SKM-1 treated with dmso at 0.1 percent for 144 hours (cell line): ENCODE results near the gene DLG2.
"Not testable (repeated sequence)": the region's sequence is repeated elsewhere in the genome, so short reads cannot be mapped to it uniquely, and the experiment has no call there.

Experiments
- DNase-seq: peaks from one replicate; lab custom pipeline; 2025; ENCODE audit not compliant: unreplicated experiment; lab: John Stamatoyannopoulos, UW

The DLG2 gene

DNA sequence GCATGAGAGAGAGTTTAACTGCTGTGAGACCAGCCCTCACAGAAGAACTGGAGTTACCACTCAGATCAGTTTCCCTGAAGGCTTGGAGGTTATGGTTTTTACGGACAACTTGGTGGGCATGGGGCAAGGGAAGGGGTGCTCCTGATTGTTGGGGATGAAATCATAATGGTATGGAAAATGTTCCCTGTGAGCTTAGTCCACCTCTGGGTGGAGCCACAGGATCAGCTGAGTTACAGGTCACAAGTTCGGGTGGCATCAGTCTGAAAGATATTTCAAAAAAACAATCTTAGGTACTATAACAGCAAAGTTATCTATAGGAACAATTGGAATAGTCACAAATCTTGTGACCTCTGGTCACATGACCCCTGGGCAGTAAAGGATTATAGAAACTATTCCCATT, 162.9 kb downstream of the DLG2 start:
- DNase-seq = no peak

DNA sequence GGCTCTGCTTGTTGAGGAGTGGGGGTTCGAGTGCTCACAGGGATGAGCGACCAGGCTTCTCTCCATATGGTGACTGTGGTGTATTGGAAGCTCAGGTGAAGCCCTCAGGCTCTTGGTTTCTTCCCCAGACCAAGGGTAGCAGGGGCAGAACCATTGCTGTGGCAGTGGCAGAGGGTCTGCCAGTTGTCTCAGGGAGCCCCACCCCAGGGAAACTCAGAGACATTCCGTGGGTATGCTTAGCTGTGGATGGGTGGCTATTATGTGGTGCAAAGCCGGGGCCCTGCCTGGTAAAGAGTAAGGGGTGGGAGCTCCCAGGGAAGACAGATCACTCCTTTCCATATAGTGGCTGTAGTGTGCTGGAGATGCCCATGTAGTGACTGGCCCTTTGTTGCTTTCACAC, 167.8 kb downstream of the DLG2 start:
- no peak for DNase-seq

DNA sequence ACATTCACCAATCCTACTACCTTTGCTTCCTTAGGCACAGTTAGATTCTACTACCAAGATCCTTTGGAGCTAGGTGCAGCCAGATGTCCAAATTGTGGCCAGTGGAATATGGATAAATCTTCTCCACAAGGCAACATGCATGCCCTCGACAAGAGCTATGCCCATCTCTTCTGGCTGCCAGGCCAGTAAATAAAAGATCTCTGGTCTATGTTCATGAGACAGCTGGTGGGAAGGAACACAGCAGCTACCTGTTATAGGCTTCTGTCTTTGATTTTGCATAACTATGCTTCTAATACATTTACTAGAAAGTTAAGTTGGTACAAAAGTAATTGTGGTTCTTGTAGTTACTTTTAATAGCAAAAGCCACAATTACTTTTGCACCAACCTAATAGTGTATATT, 182.7 kb downstream of the DLG2 start:
- no peak for DNase-seq

DNA sequence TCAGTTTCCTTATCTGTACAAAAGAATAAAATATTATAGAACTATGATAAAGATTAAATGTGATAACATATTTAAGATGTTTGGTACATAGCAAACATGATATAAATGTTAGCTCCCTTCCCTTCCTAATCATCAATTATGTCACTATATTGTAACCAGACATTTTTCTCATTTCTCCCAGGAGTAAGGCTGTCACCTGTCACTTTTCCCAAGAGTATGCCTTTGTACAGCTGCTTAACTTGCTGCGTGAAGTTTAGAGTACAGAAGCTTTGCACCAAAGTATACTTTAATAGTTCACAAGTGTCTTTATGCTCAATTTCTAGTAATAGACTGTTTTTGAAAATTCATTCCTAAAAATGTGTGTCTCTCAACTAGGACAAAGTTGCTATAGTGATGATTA, 186.9 kb downstream of the DLG2 start:
- DNase-seq = no peak

DNA sequence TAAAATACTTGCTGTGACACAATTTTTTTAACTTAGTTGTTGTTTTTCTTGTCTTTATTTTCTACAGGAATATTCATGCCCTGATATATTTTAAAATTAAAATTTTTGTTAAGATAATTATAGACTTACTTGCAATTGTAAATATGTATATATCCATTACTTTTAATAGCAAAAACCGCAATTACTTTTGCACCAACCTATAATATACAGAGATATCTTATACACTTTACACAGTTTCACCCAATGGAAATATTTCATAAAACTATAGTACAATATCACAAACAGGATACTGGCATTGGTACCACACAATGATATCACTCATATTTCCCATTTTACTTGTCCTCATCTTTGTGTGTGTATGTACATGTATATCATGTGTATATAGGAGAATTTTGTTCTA, 188.8 kb downstream of the DLG2 start:
- DNase-seq = no peak

DNA sequence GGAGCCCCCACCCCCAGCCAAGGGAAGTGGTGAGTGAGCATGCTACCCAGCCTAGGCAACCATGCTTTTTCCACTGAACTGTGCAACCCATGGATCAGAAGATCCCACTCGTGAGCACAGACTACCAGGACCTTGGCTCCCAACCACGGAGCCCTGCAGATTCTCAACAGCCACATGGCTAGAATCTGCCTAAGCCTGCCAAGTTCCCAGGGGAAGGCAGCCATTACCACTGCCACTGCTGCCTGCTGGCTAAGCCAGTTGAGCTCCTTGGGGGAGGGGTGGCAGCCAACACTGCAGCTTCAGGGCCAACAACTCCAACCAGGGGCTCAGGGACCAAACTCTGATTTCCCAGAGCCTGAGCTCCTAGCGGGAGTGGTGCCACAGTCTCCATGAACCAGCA, 195.8 kb downstream of the DLG2 start:
- DNase-seq = no peak

DNA sequence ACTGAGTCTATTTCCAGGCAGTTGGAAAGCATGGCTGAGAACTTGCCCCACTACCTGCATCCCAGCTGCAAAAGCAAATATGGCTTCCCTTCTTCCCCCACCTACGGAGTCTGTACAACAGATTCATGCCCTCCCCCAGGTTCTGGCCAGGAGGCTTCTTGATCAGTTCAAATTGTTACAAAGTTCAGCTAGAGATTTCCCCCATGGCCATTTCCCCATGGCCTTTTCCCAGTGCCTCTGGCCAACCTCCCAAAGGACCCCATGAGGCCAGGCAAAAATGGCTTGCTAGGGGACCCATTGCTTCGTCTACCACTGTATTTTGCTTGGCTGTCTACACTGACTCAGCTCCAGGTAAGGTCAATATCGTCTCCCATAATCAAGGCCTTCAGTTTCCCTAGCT, 203.3 kb downstream of the DLG2 start:
- no peak for DNase-seq

DNA sequence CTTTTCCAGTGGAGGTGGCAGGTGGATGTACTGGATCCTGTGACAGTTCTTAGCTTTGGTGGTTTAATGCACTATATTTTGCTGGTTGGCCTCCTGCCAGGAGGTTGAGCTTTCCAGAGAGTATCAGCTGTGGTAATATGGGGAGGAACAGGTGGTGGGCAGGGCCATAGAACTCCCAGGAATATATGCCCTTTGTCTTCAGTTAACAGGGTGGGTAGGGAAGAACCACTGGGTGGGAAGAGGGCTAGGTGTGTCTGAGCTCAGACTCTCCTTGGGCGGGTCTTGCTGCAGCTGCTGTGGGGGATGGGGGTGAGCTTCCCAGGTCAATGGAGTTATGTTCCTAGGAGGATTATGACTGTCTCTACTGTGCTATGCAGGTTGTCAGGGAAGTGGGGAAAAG, 203.8 kb downstream of the DLG2 start:
- no peak for DNase-seq

DNA sequence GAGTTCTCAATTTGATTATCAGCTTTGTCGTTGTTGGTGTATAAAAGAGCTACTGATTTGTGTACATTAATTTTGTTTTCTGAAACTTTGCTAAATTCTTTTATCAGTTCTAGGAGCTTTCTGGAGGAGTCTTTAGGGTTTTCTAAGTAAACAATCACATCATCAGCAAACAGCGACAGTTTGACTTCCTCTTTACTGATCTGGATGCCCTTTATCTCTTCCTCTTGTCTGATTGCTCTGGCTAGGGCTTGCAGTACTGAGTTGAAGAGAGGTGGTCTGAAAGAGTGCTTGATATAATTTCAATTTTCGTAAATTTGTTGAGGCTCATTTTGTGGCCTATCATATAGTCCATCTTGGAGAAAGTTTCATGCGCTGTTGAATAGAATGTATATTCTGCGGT, 213.0 kb downstream of the DLG2 start:
- DNase-seq = no peak

DNA sequence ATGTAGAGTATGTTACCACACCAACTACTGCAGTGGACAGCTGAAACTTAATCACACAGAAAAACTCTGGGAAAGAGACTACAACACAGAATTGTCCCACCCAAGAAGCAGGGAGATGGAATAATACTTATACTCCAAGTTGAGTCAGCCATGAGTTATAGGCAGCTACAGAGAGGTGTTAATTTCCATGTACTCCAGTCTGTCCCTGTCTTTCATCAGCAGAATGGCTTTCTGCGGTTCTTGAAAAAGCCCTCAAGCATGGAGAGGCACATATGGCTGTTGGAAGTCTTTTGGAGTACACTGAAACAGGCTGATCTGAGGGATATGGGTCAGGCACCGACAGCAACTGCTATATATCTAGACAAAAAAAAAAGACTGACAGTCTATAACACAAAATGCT, 219.5 kb downstream of the DLG2 start:
- DNase-seq = no peak

DNA sequence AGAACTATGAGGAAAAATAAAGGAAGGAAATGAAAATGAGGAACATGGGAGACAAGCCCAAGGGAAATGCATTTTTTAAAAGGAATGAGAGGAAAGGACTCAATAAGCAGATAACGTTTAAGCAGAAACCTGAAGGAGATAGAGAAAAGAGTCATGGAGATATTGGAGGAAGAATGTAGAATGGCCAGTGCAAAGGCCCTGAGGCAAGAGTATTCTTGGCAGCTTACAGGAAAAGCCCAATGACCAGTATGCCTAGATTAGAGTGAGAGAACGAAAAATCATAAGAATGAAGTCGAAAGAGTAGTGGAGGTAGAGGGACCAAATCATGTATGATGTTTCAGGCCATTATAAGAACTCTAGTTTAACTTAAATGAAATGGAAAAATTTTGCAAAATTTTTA, 220.3 kb downstream of the DLG2 start:
- DNase-seq = no peak

DNA sequence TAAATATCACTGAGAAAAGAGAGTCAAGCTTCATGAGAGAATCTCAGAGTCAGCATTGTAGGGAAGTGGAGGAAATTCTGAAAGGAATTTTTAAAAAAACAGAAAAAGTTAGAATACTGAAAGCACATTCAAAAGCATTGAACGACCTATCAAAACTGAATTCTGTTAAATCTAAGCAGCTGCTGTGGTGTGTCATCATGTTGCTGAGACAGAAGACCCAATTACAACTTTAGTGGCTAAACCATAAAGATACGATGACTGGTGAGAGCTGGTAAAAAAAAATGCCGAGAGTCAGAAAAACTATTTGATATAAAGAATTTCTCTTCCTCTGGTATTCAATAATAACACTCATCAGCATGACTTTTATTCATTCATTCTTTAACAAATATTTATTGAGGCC, 220.8 kb downstream of the DLG2 start:
- no peak for DNase-seq

DNA sequence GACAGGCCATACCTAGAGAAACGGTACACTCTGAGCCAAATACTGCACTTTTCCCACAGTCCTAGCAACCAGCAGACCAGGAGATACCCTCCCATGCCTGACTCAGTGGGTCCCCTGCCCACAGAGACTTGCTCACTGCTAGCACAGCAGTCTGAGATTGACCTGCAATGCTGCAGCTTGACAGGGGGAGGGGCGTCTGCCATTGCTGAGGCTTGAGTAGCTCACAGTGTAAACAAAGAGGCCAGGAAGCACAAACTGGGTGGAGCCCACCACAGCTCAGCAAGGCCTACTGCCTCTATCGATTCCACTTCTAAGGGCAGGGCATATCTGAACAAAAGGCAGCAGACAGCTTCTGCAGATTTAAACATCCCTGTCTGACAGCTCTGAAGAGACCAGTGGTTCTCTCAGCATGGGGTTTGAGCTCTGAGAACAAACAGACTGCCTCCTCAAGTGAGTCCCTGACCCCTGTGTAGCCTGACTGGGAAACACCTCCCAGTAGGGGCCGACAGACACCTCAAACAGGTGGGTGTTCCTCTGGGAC, 231.6 kb downstream of the DLG2 start:
- DNase-seq = not testable (repeated sequence)

DNA sequence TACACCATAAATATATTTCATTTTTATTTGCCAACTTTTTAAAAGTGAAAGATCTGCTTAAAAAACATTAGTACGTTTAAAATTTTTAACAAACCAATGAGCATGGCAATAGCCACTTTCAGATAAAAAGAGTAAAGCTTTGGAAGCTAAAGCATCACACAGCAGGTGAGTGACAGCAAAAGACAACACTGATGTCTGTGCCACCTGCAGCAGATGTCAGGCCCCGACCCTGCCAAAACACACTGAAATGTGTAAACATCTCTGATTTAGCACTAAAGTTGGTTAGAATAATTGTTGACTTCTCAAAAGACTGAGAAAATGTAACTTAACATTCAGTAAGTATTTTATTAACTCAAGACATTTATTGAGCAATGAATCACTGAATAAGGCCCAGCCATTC, 232.9 kb downstream of the DLG2 start:
- DNase-seq = no peak

DNA sequence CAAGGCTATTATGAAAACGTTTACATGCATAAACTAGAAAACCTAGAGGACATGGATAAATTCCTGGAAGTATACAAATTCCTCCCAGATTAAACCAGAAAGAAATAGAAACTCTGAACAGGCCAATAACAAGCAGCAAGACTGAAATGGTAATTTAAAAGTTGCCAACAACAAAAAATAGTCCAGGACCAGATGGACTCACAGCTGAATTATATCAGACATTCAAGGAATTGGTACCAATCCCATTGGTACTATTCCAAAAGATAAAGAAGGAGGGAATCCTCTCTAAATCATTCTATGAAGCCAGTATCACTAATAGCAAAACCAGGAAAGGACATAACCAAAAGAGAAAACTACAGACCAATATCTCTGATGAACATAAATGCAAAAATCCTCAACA, 236.0 kb downstream of the DLG2 start:
- DNase-seq = no peak

DNA sequence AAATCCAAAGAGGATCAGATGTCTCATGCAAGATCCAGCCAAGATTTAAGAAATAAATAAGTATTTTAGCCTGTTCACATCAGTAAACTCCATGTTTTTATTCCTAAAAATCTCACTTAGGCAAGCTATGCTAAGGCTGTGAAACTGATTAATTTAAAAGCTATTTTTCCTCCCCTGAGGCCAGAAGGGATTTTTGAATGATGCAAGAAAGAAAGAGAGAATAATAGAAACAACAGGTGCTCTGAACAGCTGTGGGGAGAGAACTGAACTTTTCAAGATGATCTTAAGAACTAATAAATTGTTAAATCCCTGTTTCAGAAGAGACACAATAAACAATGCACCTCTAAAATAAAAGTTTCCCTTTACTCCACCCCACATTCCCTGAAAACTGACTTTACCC, 241.6 kb downstream of the DLG2 start:
- no peak for DNase-seq

DNA sequence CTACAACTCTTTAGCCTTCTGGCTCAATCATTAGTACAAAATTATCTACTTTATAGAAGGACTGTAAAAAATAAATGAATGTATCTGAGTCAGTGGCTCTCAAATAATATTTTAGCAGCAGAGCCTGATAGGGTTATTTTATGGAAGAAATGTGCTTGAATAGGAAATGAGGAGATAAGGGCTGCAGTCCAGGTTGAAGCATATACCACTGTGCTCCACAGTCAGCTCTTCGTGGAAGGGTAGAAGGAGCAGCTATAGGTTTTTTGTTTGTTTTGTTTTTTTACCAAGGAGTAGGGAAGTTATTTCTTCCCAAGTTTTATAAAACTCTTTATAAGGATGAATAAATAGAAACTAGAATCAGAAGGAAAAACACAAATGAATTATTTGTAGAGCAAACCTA, 242.0 kb downstream of the DLG2 start:
- no peak for DNase-seq

DNA sequence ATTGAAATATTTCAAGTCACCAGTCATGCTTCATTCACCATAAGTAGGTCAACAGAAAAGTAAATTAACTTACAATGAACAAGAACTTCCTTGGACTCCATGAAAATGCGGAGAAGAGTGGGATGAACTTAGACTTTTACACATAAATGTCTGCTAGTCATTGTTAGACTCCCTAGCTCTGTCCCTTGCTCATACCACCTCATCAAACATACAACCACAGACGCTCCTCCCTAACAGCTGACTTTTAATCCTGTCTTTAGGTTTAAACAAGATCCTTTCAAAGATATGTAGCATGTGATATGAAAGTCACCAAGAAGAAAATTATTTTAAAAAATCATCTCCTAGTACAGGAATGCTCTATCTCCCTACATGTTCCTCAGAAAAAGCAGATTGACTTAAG, 248.1 kb downstream of the DLG2 start:
- DNase-seq = no peak

DNA sequence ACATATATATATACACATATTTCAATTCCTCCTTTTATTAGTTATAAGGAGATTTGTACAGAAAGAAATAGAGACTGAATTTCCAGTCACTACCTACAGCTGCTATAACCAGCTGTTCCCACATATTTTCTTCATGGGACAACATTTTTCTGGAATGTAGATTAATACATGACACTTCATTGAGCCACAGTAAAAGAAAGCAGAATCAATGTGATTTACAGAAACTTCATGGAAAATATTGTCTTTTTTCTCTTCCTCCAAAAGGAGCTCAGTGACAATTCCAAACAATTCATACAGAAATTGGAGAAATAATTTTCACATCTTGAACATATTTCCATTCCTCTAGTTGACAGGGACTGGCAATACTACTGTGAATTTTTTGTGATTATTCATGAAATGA, 249.2 kb downstream of the DLG2 start:
- DNase-seq = no peak

DNA sequence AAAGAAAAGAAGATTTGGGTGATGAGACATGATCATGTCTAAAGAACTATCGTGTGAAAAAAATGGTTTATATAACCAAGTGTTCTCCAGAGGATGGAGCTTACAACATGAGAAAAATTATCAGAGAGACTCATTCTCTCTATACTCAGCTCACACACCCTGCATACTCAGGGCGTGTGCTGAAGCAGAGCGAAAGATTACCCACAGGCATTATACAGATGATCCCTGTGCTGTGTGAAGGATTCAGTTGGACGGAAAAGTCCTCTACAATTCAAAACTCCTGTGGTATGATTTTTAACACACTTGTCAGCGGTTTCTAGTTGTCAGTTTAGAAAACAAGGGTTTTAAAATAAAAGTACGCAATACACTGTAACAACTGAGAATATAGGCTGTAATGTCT, 267.3 kb downstream of the DLG2 start:
- DNase-seq = no peak

DNA sequence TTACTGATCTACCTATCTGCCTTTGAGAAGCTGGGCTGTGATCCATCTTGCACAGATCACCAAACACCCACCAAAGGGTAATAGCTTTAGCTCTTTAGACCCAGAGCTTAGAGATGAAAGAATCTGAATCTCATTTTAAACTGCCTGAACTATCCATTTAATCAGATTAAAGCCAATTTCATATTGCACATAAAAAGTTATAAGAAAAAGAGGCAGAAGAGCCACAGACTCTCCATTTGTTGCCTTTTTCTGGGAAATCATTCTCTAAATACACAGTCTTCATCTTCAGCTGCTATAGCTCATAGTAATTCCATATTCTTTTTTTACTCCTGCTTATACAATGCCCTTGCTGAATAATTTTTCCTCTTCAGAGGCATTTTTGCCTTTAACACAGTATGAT, 271.2 kb downstream of the DLG2 start:
- no peak for DNase-seq

DNA sequence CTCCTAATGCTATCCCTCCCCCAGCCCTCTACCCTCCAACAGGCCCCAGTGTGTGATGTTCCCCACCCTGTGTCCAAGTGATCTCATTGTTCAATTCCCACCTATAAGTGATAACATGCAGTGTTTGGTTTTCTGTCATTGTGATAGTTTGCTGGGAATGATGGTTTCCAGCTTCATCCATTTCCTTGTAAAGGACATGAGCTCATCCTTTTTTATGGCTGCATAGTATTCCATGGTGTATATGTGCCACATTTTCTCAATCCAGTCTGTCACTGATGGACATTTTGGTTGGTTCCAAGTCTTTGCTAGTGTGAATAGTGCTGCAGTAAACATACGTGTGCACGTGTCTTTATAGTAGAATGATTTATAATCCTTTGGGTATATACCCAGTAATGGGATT, 277.6 kb downstream of the DLG2 start:
- not testable (repeated sequence) for DNase-seq

DNA sequence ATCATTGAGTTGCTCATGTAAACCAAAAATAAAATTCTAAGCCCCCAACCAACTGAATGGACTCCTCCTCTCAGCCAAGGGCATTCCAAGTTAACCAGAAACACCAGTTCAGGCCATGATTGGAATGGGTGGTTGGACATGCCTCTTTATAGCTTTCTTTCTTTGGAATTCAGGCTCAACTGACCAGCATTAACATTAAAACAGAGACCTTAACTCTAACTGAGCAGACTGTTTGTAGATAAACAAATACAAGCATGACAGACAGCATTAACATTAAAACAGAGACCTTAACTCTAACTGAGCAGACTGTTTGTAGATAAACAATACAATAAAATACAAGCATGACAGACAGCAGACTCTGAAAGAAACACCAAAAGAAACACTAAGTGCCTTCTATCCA, 278.2 kb downstream of the DLG2 start:
- DNase-seq = no peak

DNA sequence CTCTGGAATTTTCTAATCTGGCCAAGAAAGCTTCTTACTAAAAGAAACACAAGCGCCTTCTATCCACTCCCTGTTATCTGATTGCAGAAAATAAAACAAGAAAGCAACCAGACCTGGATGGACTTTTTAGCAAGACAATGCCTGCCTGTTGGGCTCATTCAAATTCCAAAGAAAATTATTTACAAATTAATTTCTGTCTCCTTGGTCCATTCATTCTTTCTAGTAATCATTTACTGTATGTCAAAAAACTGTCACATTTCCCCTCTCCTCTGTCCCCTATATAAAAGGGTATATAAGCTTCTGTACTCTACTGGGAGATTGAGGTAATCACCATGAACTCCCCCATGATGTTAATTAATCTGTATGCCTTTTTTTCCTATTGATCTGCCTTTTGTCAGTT, 279.9 kb downstream of the DLG2 start:
- no peak for DNase-seq
